T-helper 1 cell treated with Interleukin-12 subunit alpha and Interleukin-12 subunit beta and Interleukin-4 antibody, amounts not matched to agents 30 μg/mL and 1 μg/mL, for 36 hours (primary cell): ENCODE measurements around the gene PFKL.
A peak's percentile ranks its signal among the peaks of the same experiment; 100 is the strongest.

Source experiments
- H3K27ac Mint-ChIP-seq: one replicate; pipeline ENCODE4 v1.8.0; 2021; ENCODE audit warnings: mild to moderate bottlenecking, mixed read lengths
- H3K27me3 Mint-ChIP-seq: one replicate; pipeline ENCODE4 v1.8.0; 2021; ENCODE audit warnings: low read depth, mixed read lengths
- H3K36me3 Mint-ChIP-seq: one replicate; pipeline ENCODE4 v1.8.0; 2021; ENCODE audit warnings: low read depth, mixed read lengths
- H3K4me1 Mint-ChIP-seq: one replicate; pipeline ENCODE4 v1.8.0; 2021; ENCODE audit warnings: low read depth, mixed read lengths
- H3K4me3 Mint-ChIP-seq: one replicate; pipeline ENCODE4 v1.8.0; 2021; ENCODE audit warnings: mild to moderate bottlenecking, moderate library complexity, mixed read lengths
- H3K9me3 Mint-ChIP-seq: one replicate; pipeline ENCODE4 v1.8.0; 2021; ENCODE audit warnings: mixed read lengths

The PFKL gene

DNA sequence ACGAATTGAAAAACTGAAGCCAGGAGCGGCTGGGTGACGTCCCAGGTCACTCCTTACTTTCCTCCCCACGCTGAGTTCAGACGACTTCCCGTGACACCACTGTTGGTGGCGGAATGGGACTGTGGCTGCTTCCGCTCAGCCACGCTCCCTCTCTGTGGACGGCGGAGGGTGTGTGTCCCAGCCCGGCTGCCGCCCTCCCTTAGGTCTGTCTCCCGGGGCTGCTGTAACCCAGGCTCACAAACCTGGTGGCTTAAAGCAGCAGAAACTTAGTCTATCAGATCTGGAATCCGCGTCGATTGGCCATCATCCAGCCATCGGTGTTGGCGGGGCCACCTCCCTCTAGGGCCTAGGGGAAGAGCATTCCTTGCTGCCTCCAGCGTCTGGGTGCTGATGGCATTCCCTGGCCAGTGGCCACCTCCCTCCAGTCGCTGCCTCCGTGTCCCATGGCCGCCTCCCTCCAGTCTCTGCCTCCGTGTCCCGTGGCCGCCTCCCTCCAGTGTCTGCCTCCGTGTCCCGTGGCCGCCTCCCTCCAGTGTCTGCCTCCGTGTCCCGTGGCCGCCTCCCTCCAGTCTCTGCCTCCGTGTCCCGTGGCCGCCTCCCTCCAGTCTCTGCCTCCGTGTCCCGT is 71.0 kb downstream of the PFKL start:
- Mint-ChIP-seq H3K9me3 (peaks cover 5% of the 10 kb centered on the region), H3K27ac (no peak overlapping the region), H3K27me3 (no peaks in the 10 kb centered on the region), H3K4me1 (peaks cover 27% of the 10 kb centered on the region), H3K4me3 (no peak overlapping the region), H3K36me3 (peaks cover 32% of the 10 kb centered on the region)

DNA sequence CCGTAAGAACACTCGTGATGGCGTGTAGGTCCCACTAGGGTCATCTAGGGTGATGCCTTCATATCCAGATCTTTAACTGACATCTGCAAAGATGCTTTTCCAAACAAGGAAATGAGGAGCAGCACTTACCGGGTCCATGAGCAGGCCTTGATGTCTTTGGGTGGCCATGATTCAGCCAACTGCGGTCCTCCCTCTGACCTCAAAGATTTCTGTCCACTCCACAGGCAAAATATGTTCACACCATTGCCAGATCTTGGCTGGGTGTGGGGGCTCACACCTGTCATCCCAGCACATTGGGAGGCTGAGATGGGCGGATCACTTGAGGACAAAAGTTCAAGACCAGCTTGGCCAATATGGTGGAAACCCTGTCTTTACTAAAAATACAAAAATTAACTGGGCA is 71.7 kb downstream of the PFKL start:
- Mint-ChIP-seq H3K4me1 (peaks cover 29% of the 10 kb centered on the region), H3K4me3 (no peak overlapping the region), H3K36me3 (peaks cover 38% of the 10 kb centered on the region), H3K27ac (no peak overlapping the region), H3K27me3 (no peaks in the 10 kb centered on the region), H3K9me3 (peaks cover 5% of the 10 kb centered on the region)

DNA sequence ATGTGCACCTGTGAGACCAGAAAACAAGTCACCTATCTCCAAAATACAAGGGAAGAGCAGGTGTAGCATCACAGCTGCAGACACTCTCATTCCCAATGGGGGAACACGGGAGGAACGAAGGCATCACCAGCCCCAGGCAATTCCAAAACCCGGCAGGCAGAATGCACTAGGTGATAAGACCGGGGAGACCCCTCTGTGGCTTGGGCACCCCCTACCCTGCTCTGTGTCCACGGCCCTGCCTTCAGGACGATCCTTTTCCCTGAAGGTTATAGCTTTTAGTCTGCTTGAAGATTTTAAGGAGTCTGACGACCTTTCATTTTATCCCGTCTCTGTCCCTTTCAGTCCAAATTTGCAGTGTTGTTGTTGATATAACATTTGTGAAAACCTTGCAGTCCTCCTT is 72.8 kb downstream of the PFKL start:
- no peaks in the 10 kb centered on the region for H3K27me3 Mint-ChIP-seq
- H3K4me3 Mint-ChIP-seq = no peak overlapping the region
- peaks cover 5% of the 10 kb centered on the region for H3K9me3 Mint-ChIP-seq
- peaks cover 44% of the 10 kb centered on the region for H3K36me3 Mint-ChIP-seq
- H3K27ac Mint-ChIP-seq = no peak overlapping the region
- peaks cover 29% of the 10 kb centered on the region for H3K4me1 Mint-ChIP-seq

DNA sequence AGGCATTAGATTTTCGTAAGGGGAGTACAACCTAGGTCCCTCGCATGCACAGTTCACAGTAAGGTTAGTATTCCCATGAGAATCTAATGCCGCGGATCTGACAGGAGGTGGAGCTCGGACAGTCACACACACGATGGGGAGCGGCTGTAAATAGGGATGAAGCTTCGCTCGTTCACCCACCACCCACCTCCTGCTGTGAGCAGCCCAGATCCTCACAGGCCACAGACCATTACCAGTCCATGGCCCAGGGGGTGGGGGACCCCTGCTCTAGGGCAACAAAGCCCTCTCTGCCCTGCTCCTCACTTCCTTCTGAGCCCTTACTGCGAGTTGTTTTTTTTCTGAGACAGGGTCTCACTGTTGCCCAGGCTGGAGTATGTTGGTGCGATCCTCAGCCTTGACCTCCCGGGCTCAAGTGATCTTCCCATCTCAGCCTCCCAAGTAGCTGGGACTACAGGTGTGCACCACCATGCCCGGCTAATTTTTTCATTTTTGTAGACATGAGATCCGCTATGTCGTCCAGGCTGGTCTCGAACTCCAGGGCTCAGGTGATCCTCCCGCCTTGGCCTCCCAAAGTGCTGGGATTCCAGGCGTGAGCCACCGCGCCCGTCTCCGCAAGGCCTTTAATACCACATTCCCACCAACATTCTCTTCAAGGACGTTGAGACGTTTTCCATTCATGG is 74.9 kb downstream of the PFKL start:
- H3K4me1 Mint-ChIP-seq = peaks cover 29% of the 10 kb centered on the region
- no peaks in the 10 kb centered on the region for H3K27me3 Mint-ChIP-seq
- peak overlapping the region; percentile 32 for H3K4me3 Mint-ChIP-seq
- peaks cover 50% of the 10 kb centered on the region for H3K36me3 Mint-ChIP-seq
- no peak overlapping the region for H3K27ac Mint-ChIP-seq
- H3K9me3 Mint-ChIP-seq = peaks cover 5% of the 10 kb centered on the region

DNA sequence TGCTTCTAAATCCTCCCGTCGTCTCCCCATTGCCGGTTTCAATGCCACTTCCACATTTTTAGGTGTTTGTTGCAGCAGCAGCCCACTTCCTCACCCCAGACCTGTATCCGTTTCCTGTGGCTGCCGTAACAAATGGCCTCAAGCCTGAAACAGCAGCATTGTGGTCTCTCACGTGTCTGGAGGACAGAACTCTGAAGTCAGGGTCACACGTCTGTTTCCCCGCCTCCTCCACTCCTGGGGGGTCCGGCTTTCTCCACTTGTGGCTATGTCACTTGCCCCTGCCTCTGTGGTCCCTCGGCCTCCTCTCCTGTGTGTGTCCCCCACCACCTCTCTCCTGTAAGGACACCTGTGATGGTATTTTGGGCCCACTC is 75.4 kb downstream of the PFKL start:
- H3K9me3 Mint-ChIP-seq = peaks cover 5% of the 10 kb centered on the region
- peaks cover 50% of the 10 kb centered on the region for H3K36me3 Mint-ChIP-seq
- H3K4me3 Mint-ChIP-seq = peak overlapping the region; percentile 32
- H3K27ac Mint-ChIP-seq = peak overlapping the region; percentile 37
- peaks cover 29% of the 10 kb centered on the region for H3K4me1 Mint-ChIP-seq
- no peaks in the 10 kb centered on the region for H3K27me3 Mint-ChIP-seq

DNA sequence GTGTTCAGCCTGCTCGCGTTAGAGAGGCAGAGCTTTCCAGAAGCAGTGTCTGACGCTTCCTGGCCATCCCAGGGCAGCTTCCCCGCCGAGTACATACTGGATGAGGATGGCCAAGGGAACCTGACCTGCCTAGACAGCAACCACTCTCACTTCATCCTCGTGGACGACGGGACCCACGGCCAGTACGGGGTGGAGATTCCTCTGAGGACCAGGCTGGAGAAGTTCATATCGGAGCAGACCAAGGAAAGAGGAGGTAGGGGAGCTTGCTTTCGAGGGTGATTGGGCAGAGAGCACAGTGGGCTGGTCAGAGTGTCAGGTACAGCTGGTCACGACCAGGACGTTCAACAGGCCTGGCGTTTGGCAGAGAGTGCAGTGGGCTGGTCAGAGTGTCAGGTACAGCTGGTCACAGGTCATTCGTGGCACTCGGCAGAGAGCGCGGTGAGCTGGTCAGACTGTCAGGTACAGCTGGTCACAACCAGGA is 75.9 kb downstream of the PFKL start:
- Mint-ChIP-seq H3K36me3 (peaks cover 51% of the 10 kb centered on the region), H3K4me1 (peaks cover 30% of the 10 kb centered on the region), H3K27me3 (no peaks in the 10 kb centered on the region)

DNA sequence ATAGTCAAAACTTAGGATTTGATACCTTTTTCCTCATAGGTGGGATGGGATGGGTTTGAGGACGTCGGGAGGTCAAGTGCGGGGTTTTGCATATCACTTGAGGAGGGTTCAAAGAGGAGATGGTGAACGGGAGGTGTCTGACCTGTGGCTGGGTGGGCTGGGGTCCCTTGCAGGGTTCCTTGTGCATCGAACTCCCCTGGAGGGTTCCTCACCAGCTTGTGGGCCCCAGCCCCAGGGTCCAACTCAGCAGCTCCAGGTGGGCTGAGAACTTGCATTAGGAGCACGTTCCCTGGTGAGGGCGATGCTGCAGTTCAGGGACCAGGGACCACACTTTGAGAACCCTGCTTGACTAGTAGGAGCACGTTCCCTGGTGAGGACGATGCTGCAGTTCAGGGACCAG is 76.8 kb downstream of the PFKL start:
- peaks cover 55% of the 10 kb centered on the region for H3K36me3 Mint-ChIP-seq
- H3K27ac Mint-ChIP-seq = no peak overlapping the region
- no peaks in the 10 kb centered on the region for H3K27me3 Mint-ChIP-seq
- H3K4me1 Mint-ChIP-seq = peaks cover 31% of the 10 kb centered on the region
- peaks cover 5% of the 10 kb centered on the region for H3K9me3 Mint-ChIP-seq
- no peak overlapping the region for H3K4me3 Mint-ChIP-seq

More for the DNA sequence above, 75.9 kb downstream of the PFKL start:
- peaks cover 5% of the 10 kb centered on the region for H3K9me3 Mint-ChIP-seq
- no peak overlapping the region for H3K27ac Mint-ChIP-seq
- H3K4me3 Mint-ChIP-seq = no peak overlapping the region
